Measurements from ENCODE around the gene SERBP1.

DNA sequence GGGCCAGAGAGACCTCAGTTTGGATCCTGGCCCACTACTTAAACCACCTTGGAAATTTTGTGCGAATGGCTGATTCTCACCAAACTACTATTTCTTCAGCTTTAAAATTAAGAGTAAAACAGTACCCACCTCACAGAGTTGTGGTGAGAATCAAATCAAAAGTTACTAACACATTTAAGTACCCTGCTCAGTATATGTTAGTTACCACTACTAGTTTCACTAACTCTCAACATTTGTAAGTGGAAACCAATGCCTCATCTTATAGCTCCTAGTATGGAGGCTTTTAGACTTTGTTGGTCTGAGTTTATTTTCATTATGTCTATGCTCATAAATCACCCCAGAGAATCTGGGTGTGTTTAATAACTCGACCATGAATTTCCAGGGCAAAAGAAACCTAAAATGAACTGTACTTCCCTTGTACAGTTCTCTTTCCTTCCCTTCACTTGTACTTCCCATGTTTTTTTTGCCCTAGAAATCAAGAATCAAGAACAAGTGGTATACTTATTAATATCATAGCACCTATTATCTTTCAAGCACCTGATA is 11.6 kb upstream of the SERBP1 start:
- TF ChIP-seq BCL11B (tag by site-specific recombination; IDR thresholded peaks at IDR 0.05; ENCODE audit: low read depth) (no peak), PRDM10 (tag by site-specific recombination; IDR thresholded peaks at IDR 0.05) (no peak), ZSCAN16 (tag by site-specific recombination; IDR thresholded peaks at IDR 0.05) (no peak), ZNF311 (tag by site-specific recombination; IDR thresholded peaks at IDR 0.05; ENCODE audit: borderline replicate concordance) (no peak), ZEB2 (tag by site-specific recombination; IDR thresholded peaks at IDR 0.05) (no peak), ZNF155 (tag by site-specific recombination; IDR thresholded peaks at IDR 0.05) (no peak), ZFP37 (tag by site-specific recombination; IDR thresholded peaks at IDR 0.05) (no peak), TCF7L2 (IDR thresholded peaks at IDR 0.05; ENCODE audit: borderline replicate concordance, low read depth, low read length) (no peak), ZNF146 (tag by site-specific recombination; IDR thresholded peaks at IDR 0.05) (no peak), YY1 (tag by site-specific recombination; IDR thresholded peaks at IDR 0.05) (no peak)
- TF ChIP-seq, protein P1, sequence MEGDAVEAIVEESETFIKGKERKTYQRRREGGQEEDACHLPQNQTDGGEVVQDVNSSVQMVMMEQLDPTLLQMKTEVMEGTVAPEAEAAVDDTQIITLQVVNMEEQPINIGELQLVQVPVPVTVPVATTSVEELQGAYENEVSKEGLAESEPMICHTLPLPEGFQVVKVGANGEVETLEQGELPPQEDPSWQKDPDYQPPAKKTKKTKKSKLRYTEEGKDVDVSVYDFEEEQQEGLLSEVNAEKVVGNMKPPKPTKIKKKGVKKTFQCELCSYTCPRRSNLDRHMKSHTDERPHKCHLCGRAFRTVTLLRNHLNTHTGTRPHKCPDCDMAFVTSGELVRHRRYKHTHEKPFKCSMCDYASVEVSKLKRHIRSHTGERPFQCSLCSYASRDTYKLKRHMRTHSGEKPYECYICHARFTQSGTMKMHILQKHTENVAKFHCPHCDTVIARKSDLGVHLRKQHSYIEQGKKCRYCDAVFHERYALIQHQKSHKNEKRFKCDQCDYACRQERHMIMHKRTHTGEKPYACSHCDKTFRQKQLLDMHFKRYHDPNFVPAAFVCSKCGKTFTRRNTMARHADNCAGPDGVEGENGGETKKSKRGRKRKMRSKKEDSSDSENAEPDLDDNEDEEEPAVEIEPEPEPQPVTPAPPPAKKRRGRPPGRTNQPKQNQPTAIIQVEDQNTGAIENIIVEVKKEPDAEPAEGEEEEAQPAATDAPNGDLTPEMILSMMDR (tag by site-specific recombination; IDR thresholded peaks at IDR 0.05): no peak
